ENCODE data around the gene SLC16A6. TPM values are rescaled to one million over a fixed set of nuclear protein-coding genes. Genes with fewer than 3 reads are reported as not detected.
"Not testable (repeated sequence)": the region's sequence is repeated elsewhere in the genome, so short reads cannot be mapped to it uniquely, and the experiment has no call there.

The SLC16A6 gene
- polyA plus RNA-seq, 3 donors: 12.3 to 24.7 (median 14.0) TPM

DNA sequence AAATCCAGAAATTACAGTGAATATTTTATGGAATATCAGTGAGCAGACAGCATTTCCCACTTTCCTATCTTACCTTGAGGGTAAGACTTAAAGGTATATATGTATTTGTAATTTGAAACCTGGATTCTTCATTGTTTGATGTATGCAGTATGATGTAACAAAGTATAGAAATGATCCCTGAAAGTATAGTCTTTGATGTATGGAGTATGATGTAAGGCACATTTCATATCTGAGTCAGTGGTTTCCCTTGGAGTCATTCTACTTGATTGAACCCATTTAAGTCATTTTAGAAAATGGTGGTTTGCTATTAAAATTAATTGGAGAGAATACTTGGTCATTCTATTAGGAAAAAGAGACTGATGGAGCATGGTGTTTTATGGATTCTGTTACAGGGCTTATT, 33.0 kb downstream of the SLC16A6 start:
- peaks cover 0 to 4% (median 0%) of the 10 kb centered on the region in 7 donors for H3K9me3 Mint-ChIP-seq
- H3K27me3 Mint-ChIP-seq (ENCODE audit: low read depth in 3 of 3): peaks cover 8 to 13% (median 11%) of the 10 kb centered on the region in 3 donors
- H3K4me3 Mint-ChIP-seq: peak overlapping the region in 1 of 2 donors; percentile 26
- Histone ChIP-seq H3K4me3 (replicated peaks in 1 of 3; ENCODE audit: low read depth in 2 of 3, low read length in 3 of 3) (no peak overlapping the region), H3K4me1 (ENCODE audit: control insufficient read depth in 1 of 2, insufficient read depth in 2 of 2, low read length in 2 of 2) (peaks cover 34 to 41% of the 10 kb centered on the region in 2 donors), H3K4me2 (replicated peaks; ENCODE audit: extremely low read depth, low read length, poor library complexity, severe bottlenecking) (no peak overlapping the region), H4K20me1 (ENCODE audit: insufficient read depth, low read length) (no peaks in the 10 kb centered on the region), H3K27ac (ENCODE audit: low read depth in 1 of 2, low read length in 2 of 2) (no peak overlapping the region), H3K79me2 (ENCODE audit: insufficient read depth, low read length) (no peaks in the 10 kb centered on the region), H3K9ac (ENCODE audit: insufficient read depth, low read length, poor library complexity, severe bottlenecking) (no peak overlapping the region), H3K27me3 (ENCODE audit: control insufficient read depth in 2 of 2, insufficient read depth in 2 of 2, low read length in 2 of 2) (peaks cover 0 to 6% of the 10 kb centered on the region in 2 donors), H3K36me3 (replicated peaks in 1 of 2; ENCODE audit: control insufficient read depth in 1 of 2, insufficient read depth in 2 of 2, low read length in 2 of 2) (peaks cover 0 to 2% of the 10 kb centered on the region in 2 donors), H3K9me3 (replicated peaks in 1 of 2; ENCODE audit: control insufficient read depth in 1 of 2, insufficient read depth in 1 of 2, low read length in 2 of 2) (no peaks in the 10 kb centered on the region), H2AFZ (ENCODE audit: insufficient read depth, low read depth, low read length, poor library complexity, severe bottlenecking) (no peak overlapping the region)
- H3K4me1 Mint-ChIP-seq: peaks cover 68% of the 10 kb centered on the region
- H3K36me3 Mint-ChIP-seq: peaks cover 46 to 63% of the 10 kb centered on the region in 2 donors
- DNase-seq: peak in 2 of 3 donors; percentile 38 to 54
- TF ChIP-seq, protein P1, sequence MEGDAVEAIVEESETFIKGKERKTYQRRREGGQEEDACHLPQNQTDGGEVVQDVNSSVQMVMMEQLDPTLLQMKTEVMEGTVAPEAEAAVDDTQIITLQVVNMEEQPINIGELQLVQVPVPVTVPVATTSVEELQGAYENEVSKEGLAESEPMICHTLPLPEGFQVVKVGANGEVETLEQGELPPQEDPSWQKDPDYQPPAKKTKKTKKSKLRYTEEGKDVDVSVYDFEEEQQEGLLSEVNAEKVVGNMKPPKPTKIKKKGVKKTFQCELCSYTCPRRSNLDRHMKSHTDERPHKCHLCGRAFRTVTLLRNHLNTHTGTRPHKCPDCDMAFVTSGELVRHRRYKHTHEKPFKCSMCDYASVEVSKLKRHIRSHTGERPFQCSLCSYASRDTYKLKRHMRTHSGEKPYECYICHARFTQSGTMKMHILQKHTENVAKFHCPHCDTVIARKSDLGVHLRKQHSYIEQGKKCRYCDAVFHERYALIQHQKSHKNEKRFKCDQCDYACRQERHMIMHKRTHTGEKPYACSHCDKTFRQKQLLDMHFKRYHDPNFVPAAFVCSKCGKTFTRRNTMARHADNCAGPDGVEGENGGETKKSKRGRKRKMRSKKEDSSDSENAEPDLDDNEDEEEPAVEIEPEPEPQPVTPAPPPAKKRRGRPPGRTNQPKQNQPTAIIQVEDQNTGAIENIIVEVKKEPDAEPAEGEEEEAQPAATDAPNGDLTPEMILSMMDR (IDR thresholded peaks at IDR 0.05): no peak
- H3K27ac Mint-ChIP-seq: peak overlapping the region in 3 of 7 donors; percentile 13 to 53 (median 25)
- intact Hi-C loops (cut with micrococcal nuclease): no loop called here

DNA sequence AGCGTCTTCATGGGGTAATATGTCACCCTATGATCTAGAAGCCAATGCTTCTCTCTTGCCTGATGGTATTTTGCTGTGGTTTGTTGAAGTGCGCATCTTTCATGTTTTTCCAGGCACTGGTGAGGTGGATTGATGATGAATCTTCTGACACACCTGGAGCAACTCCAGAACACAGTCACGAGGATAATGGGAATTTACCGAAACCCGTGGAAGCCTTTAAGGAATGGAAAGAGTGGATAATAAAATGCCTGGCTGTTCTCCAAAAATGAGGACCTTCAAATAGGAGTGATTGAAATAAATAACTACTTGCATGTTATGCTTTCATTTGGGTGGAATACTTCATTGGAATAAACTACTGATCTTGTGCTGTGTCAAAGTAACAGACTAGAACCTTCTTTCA, 34.2 kb downstream of the SLC16A6 start:
- intact Hi-C loops (cut with micrococcal nuclease); H3K9ac ChIP-seq (ENCODE audit: insufficient read depth, low read length, poor library complexity, severe bottlenecking); H3K9me3 ChIP-seq (replicated peaks in 1 of 2; ENCODE audit: control insufficient read depth in 1 of 2, insufficient read depth in 1 of 2, low read length in 2 of 2); H3K27me3 ChIP-seq (ENCODE audit: control insufficient read depth in 2 of 2, insufficient read depth in 2 of 2, low read length in 2 of 2); H2AFZ ChIP-seq (ENCODE audit: insufficient read depth, low read depth, low read length, poor library complexity, severe bottlenecking); H3K36me3 ChIP-seq (replicated peaks in 1 of 2; ENCODE audit: control insufficient read depth in 1 of 2, insufficient read depth in 2 of 2, low read length in 2 of 2); H3K4me2 ChIP-seq (replicated peaks; ENCODE audit: extremely low read depth, low read length, poor library complexity, severe bottlenecking); H3K4me3 Mint-ChIP-seq; H4K20me1 ChIP-seq (ENCODE audit: insufficient read depth, low read length); H3K79me2 ChIP-seq (ENCODE audit: insufficient read depth, low read length); H3K9me3 Mint-ChIP-seq; H3K4me3 ChIP-seq (replicated peaks in 1 of 3; ENCODE audit: low read depth in 2 of 3, low read length in 3 of 3); H3K27ac ChIP-seq (ENCODE audit: low read depth in 1 of 2, low read length in 2 of 2); DNase-seq: not testable (repeated sequence)
- H3K4me1 Mint-ChIP-seq: peaks cover 64% of the 10 kb centered on the region
- peak overlapping the region in 2 of 7 donors; percentile 30 to 91 for H3K27ac Mint-ChIP-seq
- WGBS (ENCODE audit: insufficient coverage): 82% methylated on average over 4 of the region's 5 CpGs
- H3K27me3 Mint-ChIP-seq (ENCODE audit: low read depth in 3 of 3): peaks cover 8 to 12% (median 12%) of the 10 kb centered on the region in 3 donors
- H3K4me1 ChIP-seq (ENCODE audit: control insufficient read depth in 1 of 2, insufficient read depth in 2 of 2, low read length in 2 of 2): peaks cover 34 to 38% of the 10 kb centered on the region in 2 donors
- H3K36me3 Mint-ChIP-seq: peaks cover 47 to 68% of the 10 kb centered on the region in 2 donors
